ENCODE results near the gene BSPRY. TPM values are rescaled to one million over a fixed set of nuclear protein-coding genes. Genes with fewer than 3 reads are reported as not detected.
A peak's percentile ranks its signal among the peaks of the same experiment; 100 is the strongest.

BSPRY gene
- total and polyA plus RNA-seq, 2 of the 13 experiments (the other 11 are each of a cell fraction or from before 2014, with no cell fraction given): 0.09 to 0.26 TPM

DNA sequence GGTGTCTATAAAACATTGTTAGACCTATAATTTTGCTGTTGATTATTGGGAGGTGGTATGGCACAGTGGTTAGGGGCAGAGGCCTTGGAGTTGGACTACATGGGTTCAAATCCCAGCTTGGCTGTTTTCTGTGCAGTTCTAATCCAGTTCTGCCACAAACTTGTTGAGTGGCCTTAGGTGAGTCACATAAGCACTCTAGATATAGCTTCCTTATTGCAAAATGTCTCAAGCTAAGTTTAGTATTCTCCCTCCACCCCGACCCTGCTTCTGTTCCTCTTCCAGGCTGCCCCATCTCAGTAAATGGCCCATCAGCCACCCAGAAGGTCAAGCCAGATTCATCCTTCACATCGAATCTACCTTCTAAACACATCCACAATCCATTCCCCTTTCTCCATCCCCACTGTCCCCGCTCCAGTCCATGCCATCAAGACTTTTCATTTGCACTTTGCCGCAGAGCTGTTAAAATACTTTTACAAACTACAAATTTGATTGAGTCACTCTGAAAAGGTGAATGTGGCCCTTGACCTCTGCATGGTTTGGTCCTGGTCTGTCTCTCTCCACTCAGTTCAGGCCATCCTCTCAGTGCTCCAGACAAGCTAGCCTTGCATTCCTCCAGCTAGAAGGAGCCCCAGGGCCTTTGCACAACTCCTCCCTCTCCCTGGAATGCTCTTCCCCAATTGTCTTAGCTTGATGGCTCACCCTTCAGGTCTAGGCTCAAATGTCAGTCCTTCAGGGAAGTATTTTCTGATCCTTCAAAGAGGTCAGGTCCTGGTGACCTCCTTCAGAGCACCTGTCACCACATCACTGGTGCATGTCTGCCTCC is 37.4 kb downstream of the BSPRY start:
- H3K9me3 ChIP-seq (ENCODE audit: low read length): no peaks in the 10 kb centered on the region
- TSS peak; percentile 73 for BruUV-seq (replicated peaks)
- intact Hi-C loops (cut with micrococcal nuclease; ENCODE audit: unreplicated experiment): no loop called here
- peak overlapping the region; percentile 77 for H3K4me2 ChIP-seq (ENCODE audit: low read depth, low read length)
- H4K20me1 ChIP-seq (ENCODE audit: insufficient read depth, low read length): no peaks in the 10 kb centered on the region
- DNase-seq (ENCODE audit: low spot score): no peak
- H3K79me2 ChIP-seq (ENCODE audit: insufficient read depth, low read length): no peaks in the 10 kb centered on the region
- H3K9ac ChIP-seq (ENCODE audit: insufficient read depth, low read depth, low read length): peak overlapping the region; percentile 71
- FAIRE-seq: peak; percentile 55
- no peaks in the 10 kb centered on the region for H3K27me3 ChIP-seq (ENCODE audit: control insufficient read depth in 1 of 2, insufficient read depth in 2 of 2, low read length in 2 of 2)
- ChIA-PET CTCF (ENCODE audit: low intra/inter-chr PET ratio, low total read pairs) (interaction anchor here (1.8 kb wide), 1 partner anchor 14 kb away, joined by 4 read pairs; the partner anchor contains the start of gene ALAD), POLR2A (interaction anchor here (1.1 to 3.1 kb wide), 15 partner anchors 7 to 112 kb away, joined by 3 to 29 read pairs (median 6); partner anchors contain the start of genes ALAD, C9orf43, CDC26 and HDHD3)
- H3K4me1 ChIP-seq (ENCODE audit: insufficient read depth, low read length): peaks cover 92% of the 10 kb centered on the region
- H3K36me3 ChIP-seq (replicated peaks in 1 of 2; ENCODE audit: control insufficient read depth in 1 of 2, insufficient read depth in 2 of 2, low read length in 2 of 2): peaks cover 12 to 36% of the 10 kb centered on the region in 2 experiments
- H3K4me3 ChIP-seq (replicated peaks in 1 of 3; ENCODE audit: insufficient read depth in 1 of 3, low read depth in 2 of 3, low read length in 3 of 3): peak overlapping the region in 2 of 3 experiments; percentile 17 to 31; a peak in 2 of 6 replicates
- peak; percentile 3; the same call in 1 of the 3 replicates for ATAC-seq
- 77% methylated on average over 4 of the region's 4 CpGs for WGBS (ENCODE audit: low lambda C conversion rate)
- peak overlapping the region; percentile 97 for H3K27ac ChIP-seq (ENCODE audit: extremely low read length, insufficient read depth, low read length)
- H2AFZ ChIP-seq (ENCODE audit: low read length): no peak overlapping the region
- in situ Hi-C loops (cut with HindIII; ENCODE audit: extremely low pct_ligation_motif_present, low pct_unique_long_range_greater_than_20kb): no loop called here
- TF ChIP-seq KDM1A (CRISPR knock-in tag; IDR thresholded peaks at IDR 0.05) (0 out of 2 replicates have a peak, but pooled peaks have one; percentile 52), ZNF569 (CRISPR knock-in tag; IDR thresholded peaks at IDR 0.05; ENCODE audit: borderline replicate concordance) (no peak), SNAPC4 (CRISPR knock-in tag; IDR thresholded peaks at IDR 0.05) (0 out of 2 replicates have a peak, but pooled peaks have one; percentile 40), PHF20 (CRISPR knock-in tag; IDR thresholded peaks at IDR 0.05) (no peak), NR2F6 (IDR thresholded peaks at IDR 0.05) (no peak; the same call in 1 of the 2 replicates), NR2F6 (CRISPR knock-in tag; IDR thresholded peaks at IDR 0.05) (peak; percentile 65; the same call in 1 of the 2 replicates), MBD4 (IDR thresholded peaks at IDR 0.05; ENCODE audit: borderline replicate concordance, low read length) (0 out of 2 replicates have a peak, but pooled peaks have one; percentile 0), FOSL1 (CRISPR knock-in tag; IDR thresholded peaks at IDR 0.05; ENCODE audit: borderline replicate concordance) (no peak), NFE2L1 (CRISPR knock-in tag; IDR thresholded peaks at IDR 0.05; ENCODE audit: borderline replicate concordance) (no peak), CBX1 (IDR thresholded peaks at IDR 0.05; ENCODE audit: low read depth) (no peak), FOXA3 (CRISPR knock-in tag; IDR thresholded peaks at IDR 0.05) (no peak), SSRP1 (CRISPR knock-in tag; IDR thresholded peaks at IDR 0.05) (no peak), PITX1 (CRISPR knock-in tag; IDR thresholded peaks at IDR 0.05) (no peak), EEA1 (CRISPR knock-in tag; IDR thresholded peaks at IDR 0.05; ENCODE audit: borderline replicate concordance) (no peak), ERF (CRISPR knock-in tag; IDR thresholded peaks at IDR 0.05) (no peak)
- TF ChIP-seq, protein P1, sequence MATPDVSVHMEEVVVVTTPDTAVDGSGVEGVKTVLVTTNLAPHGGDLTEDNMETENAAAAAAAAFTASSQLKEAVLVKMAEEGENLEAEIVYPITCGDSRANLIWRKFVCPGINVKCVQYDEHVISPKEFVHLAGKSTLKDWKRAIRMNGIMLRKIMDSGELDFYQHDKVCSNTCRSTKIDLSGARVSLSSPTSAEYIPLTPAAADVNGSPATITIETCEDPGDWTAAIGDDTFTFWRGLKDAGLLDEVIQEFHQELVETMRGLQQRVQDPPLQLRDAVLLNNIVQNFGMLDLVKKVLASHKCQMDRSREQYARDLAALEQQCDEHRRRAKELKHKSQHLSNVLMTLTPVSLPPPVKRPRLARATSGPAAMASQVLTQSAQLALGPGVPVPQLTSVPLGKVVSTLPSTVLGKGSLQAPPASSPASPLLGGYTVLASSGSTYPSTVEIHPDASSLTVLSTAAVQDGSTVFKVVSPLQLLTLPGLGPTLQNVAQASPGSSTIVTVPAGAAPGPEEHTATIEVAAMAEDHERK (CRISPR knock-in tag; IDR thresholded peaks at IDR 0.05; ENCODE audit: low read depth): no peak
- TF ChIP-seq, protein P2, sequence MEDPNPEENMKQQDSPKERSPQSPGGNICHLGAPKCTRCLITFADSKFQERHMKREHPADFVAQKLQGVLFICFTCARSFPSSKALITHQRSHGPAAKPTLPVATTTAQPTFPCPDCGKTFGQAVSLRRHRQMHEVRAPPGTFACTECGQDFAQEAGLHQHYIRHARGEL (CRISPR knock-in tag; IDR thresholded peaks at IDR 0.05): 0 out of 2 replicates have a peak, but pooled peaks have one; percentile 65
- TF ChIP-seq, protein P3, sequence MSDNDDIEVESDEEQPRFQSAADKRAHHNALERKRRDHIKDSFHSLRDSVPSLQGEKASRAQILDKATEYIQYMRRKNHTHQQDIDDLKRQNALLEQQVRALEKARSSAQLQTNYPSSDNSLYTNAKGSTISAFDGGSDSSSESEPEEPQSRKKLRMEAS (IDR thresholded peaks at IDR 0.05): 0 out of 2 replicates have a peak, but pooled peaks have one; percentile 16
